Neuronal stem cell (in vitro differentiated cells): ENCODE results near the gene CES3.

Source experiments
- DNase-seq: peaks from one replicate; pipeline ENCODE4 v3.0.0-alpha.2; 2013; ENCODE audit warnings: low spot score
- H2AFZ ChIP-seq: one replicate; pipeline ENCODE4 v1.6.1; 2013; ENCODE audit warnings: mild to moderate bottlenecking, low read length, inconsistent platforms
- H2AK5ac ChIP-seq: 2 replicates; pipeline ENCODE4 v1.6.1; 2013; ENCODE audit warnings: low read depth, mild to moderate bottlenecking, inconsistent platforms, low read length, moderate library complexity, mixed read lengths
- H2BK120ac ChIP-seq: 2 replicates; pipeline ENCODE4 v1.6.1; 2013; ENCODE audit warnings: low read depth, mild to moderate bottlenecking, inconsistent platforms, low read length, moderate library complexity, mixed read lengths
- H2BK12ac ChIP-seq: one replicate; pipeline ENCODE4 v1.6.1; 2013; ENCODE audit warnings: low read length, inconsistent platforms
- H2BK15ac ChIP-seq: 2 replicates; pipeline ENCODE4 v1.6.1; 2013; ENCODE audit warnings: mild to moderate bottlenecking, low read length, inconsistent platforms, mixed read lengths
- H2BK5ac ChIP-seq: one replicate; pipeline ENCODE4 v1.6.1; 2013; ENCODE audit warnings: inconsistent platforms, mild to moderate bottlenecking, low read length, moderate library complexity
- H3K14ac ChIP-seq: one replicate; pipeline ENCODE4 v1.6.1; 2013; ENCODE audit warnings: low read length, inconsistent platforms
- H3K18ac ChIP-seq: 2 replicates; pipeline ENCODE4 v1.6.1; 2013; ENCODE audit warnings: low read length, inconsistent platforms
- H3K23ac ChIP-seq: 2 replicates; pipeline ENCODE4 v1.6.1; 2013; ENCODE audit warnings: low read depth, mild to moderate bottlenecking, mixed read lengths, low read length, inconsistent platforms; ENCODE audit not compliant: poor library complexity
- H3K27ac ChIP-seq: replicated peaks from 3 replicates; pipeline ENCODE4 v1.5.1; 2013; ENCODE audit warnings: low read length, inconsistent platforms
- H3K27me3 ChIP-seq, 3 experiments: 2 replicates each; pipeline ENCODE4 v1.6.1; 2013; ENCODE audit warnings: low read length in 3 of 3, mild to moderate bottlenecking in 2 of 3, inconsistent platforms in 1 of 3, low read depth in 1 of 3, mixed read lengths in 1 of 3, moderate library complexity in 1 of 3; ENCODE audit not compliant: control insufficient read depth in 3 of 3, insufficient read depth in 3 of 3
- H3K36me3 ChIP-seq, 2 donors: replicated peaks in 1 of 2; 2 replicates each; pipeline ENCODE4 v1.6.1; 2013; ENCODE audit warnings: low read length in 2 of 2; ENCODE audit not compliant: control insufficient read depth in 2 of 2, insufficient read depth in 2 of 2
- H3K4ac ChIP-seq: 2 replicates; pipeline ENCODE4 v1.6.1; 2013; ENCODE audit warnings: inconsistent platforms, mild to moderate bottlenecking, low read length, moderate library complexity
- H3K4me1 ChIP-seq, 2 donors: 1 replicate in 1 of 2; 2 replicates in 1 of 2; pipeline ENCODE4 v1.6.1; 2013; ENCODE audit warnings: low read length in 2 of 2, low read depth in 1 of 2; ENCODE audit not compliant: control insufficient read depth in 2 of 2, insufficient read depth in 1 of 2
- H3K4me2 ChIP-seq: one replicate; pipeline ENCODE4 v1.6.1; 2013; ENCODE audit warnings: mild to moderate bottlenecking, low read length, inconsistent platforms; ENCODE audit not compliant: insufficient read depth, poor library complexity, severe bottlenecking
- H3K4me3 ChIP-seq, 2 donors: 2 replicates each; pipeline ENCODE4 v1.5.1; 2013; ENCODE audit warnings: low read length in 2 of 2, mild to moderate bottlenecking in 2 of 2, inconsistent platforms in 1 of 2, moderate library complexity in 1 of 2
- H3K79me1 ChIP-seq: one replicate; pipeline ENCODE4 v1.6.1; 2013; ENCODE audit warnings: low read depth, mild to moderate bottlenecking, inconsistent platforms, low read length, moderate library complexity
- H3K9ac ChIP-seq: one replicate; pipeline ENCODE4 v1.6.1; 2013; ENCODE audit warnings: mild to moderate bottlenecking, low read depth, low read length, inconsistent platforms; ENCODE audit not compliant: poor library complexity
- H3K9me3 ChIP-seq, 2 donors: replicated peaks in 1 of 2; 2 replicates each; pipeline versions ENCODE3 to v1.6.1; 2013; ENCODE audit warnings: low read length in 2 of 2, mild to moderate bottlenecking in 2 of 2, inconsistent platforms in 1 of 2, low read depth in 1 of 2, mixed read lengths in 1 of 2, moderate library complexity in 1 of 2; ENCODE audit not compliant: control insufficient read depth in 2 of 2, insufficient read depth in 1 of 2
- H4K8ac ChIP-seq: one replicate; pipeline ENCODE4 v1.6.1; 2013; ENCODE audit warnings: low read depth, mild to moderate bottlenecking, inconsistent platforms, low read length, moderate library complexity
- H4K91ac ChIP-seq: one replicate; pipeline ENCODE4 v1.6.1; 2013; ENCODE audit warnings: low read length, low read depth, mild to moderate bottlenecking, inconsistent platforms; ENCODE audit not compliant: poor library complexity
- WGBS, 2 donors: extraction: QIAGEN DNeasy Blood & Tissue Kit; methylation state at CpG; one replicate each; pipeline ENCODE4 v1.1.7; 2013; ENCODE audit warnings: missing lambda C conversion rate in 2 of 2, mixed read lengths in 1 of 2; ENCODE audit not compliant: insufficient read length in 2 of 2, insufficient replicate concordance in 1 of 2; ENCODE audit errors: extremely low coverage in 2 of 2; 5-methylcytosine and 5-hydroxymethylcytosine counted together

The CES3 gene

GRCh38 chr16:66975302-66975893, 14.3 kb downstream of the CES3 start:
- no peaks in the 10 kb centered on the region for H3K9me3 ChIP-seq
- H2BK120ac ChIP-seq = no peak overlapping the region
- no peak overlapping the region for H2AFZ ChIP-seq
- H2AK5ac ChIP-seq = no peak overlapping the region
- no CpG with 5 or more reads among the region's 14 CpGs for WGBS, 2 donors
- H3K79me1 ChIP-seq = peaks cover 2% of the 10 kb centered on the region
- peaks cover 0 to 6% (median 0%) of the 10 kb centered on the region in 3 experiments for H3K27me3 ChIP-seq
- no peak overlapping the region for H3K9ac ChIP-seq
- H4K91ac ChIP-seq = no peak overlapping the region
- no peak overlapping the region for H3K18ac ChIP-seq
- no peak overlapping the region for H3K4me2 ChIP-seq
- H4K8ac ChIP-seq = no peak overlapping the region
- no peak for DNase-seq
- peaks cover 3 to 10% of the 10 kb centered on the region in 2 donors for H3K4me1 ChIP-seq
- no peak overlapping the region for H3K4ac ChIP-seq
- no peaks in the 10 kb centered on the region for H3K36me3 ChIP-seq
- no peak overlapping the region for H3K4me3 ChIP-seq
- H3K14ac ChIP-seq = no peak overlapping the region
- no peak overlapping the region for H3K23ac ChIP-seq
- no peak overlapping the region for H3K27ac ChIP-seq
- no peak overlapping the region for H2BK15ac ChIP-seq
- no peak overlapping the region for H2BK5ac ChIP-seq
- H2BK12ac ChIP-seq = no peak overlapping the region

- H3K36me3 ChIP-seq = no peaks in the 10 kb centered on the region
- H3K23ac ChIP-seq = no peak overlapping the region
- H3K9me3 ChIP-seq = no peaks in the 10 kb centered on the region
- peaks cover 2% of the 10 kb centered on the region for H3K79me1 ChIP-seq
- peak overlapping the region; percentile 91 for H2BK15ac ChIP-seq
- DNase-seq = no peak
- H2AFZ ChIP-seq = peak overlapping the region; percentile 63
- H3K27ac ChIP-seq = no peak overlapping the region
- H3K4ac ChIP-seq = no peak overlapping the region
- H2BK12ac ChIP-seq = no peak overlapping the region
- H2BK5ac ChIP-seq = no peak overlapping the region
- H3K4me1 ChIP-seq = peaks cover 3 to 10% of the 10 kb centered on the region in 2 donors
- H4K91ac ChIP-seq = no peak overlapping the region
- H2BK120ac ChIP-seq = peak overlapping the region; percentile 61
- H3K14ac ChIP-seq = no peak overlapping the region
- no peak overlapping the region for H3K4me3 ChIP-seq
- H3K9ac ChIP-seq = peak overlapping the region; percentile 60
- H3K27me3 ChIP-seq = peaks cover 0 to 6% (median 4%) of the 10 kb centered on the region in 3 experiments
- H3K4me2 ChIP-seq = no peak overlapping the region
- H2AK5ac ChIP-seq = peak overlapping the region; percentile 70
- no peak overlapping the region for H4K8ac ChIP-seq
- no CpG with 5 or more reads among the region's 13 CpGs for WGBS, 2 donors
- H3K18ac ChIP-seq = peak overlapping the region; percentile 57
Measured at GRCh38 chr16:66976746-66977145, 15.7 kb downstream of the CES3 start.

- Histone ChIP-seq H4K91ac (no peak overlapping the region), H4K8ac (no peak overlapping the region), H3K79me1 (no peaks in the 10 kb centered on the region), H3K9ac (no peak overlapping the region), H2AFZ (peak overlapping the region; percentile 63), H2BK5ac (no peak overlapping the region), H3K23ac (peak overlapping the region; percentile 5), H3K27me3 (peaks cover 0 to 8% (median 6%) of the 10 kb centered on the region in 3 experiments), H2BK12ac (no peak overlapping the region), H3K9me3 (no peaks in the 10 kb centered on the region), H3K4me2 (no peak overlapping the region), H3K18ac (peak overlapping the region; percentile 20), H2BK15ac (no peak overlapping the region), H3K4me1 (peaks cover 3 to 10% of the 10 kb centered on the region in 2 donors), H3K36me3 (no peaks in the 10 kb centered on the region), H3K27ac (no peak overlapping the region), H2BK120ac (peak overlapping the region; percentile 61), H3K4me3 (no peak overlapping the region), H3K4ac (no peak overlapping the region), H2AK5ac (peak overlapping the region; percentile 20), H3K14ac (no peak overlapping the region)
- no CpG with 5 or more reads among the region's 15 CpGs for WGBS, 2 donors
- peak; percentile 74 for DNase-seq
Measured at GRCh38 chr16:66977341-66978113, 16.5 kb downstream of the CES3 start.

GRCh38 chr16:66979011-66979717, 18.1 kb downstream of the CES3 start:
- Histone ChIP-seq H2BK12ac (no peak overlapping the region), H3K27me3 (peaks cover 0 to 9% (median 6%) of the 10 kb centered on the region in 3 experiments), H3K23ac (no peak overlapping the region), H3K4ac (no peak overlapping the region), H3K4me2 (no peak overlapping the region), H2AFZ (no peak overlapping the region), H3K4me1 (peaks cover 3 to 10% of the 10 kb centered on the region in 2 donors), H2BK15ac (no peak overlapping the region), H4K8ac (no peak overlapping the region), H3K36me3 (no peaks in the 10 kb centered on the region), H2BK5ac (no peak overlapping the region), H3K9me3 (no peaks in the 10 kb centered on the region), H3K4me3 (peak overlapping the region in 1 of 2 donors; percentile 6), H3K18ac (no peak overlapping the region), H2BK120ac (no peak overlapping the region), H3K9ac (no peak overlapping the region), H3K79me1 (no peaks in the 10 kb centered on the region), H2AK5ac (no peak overlapping the region), H3K14ac (no peak overlapping the region), H4K91ac (no peak overlapping the region), H3K27ac (no peak overlapping the region)
- DNase-seq = no peak
- no CpG with 5 or more reads among the region's 16 CpGs for WGBS, 2 donors
